SK-N-SH (cell line): ENCODE measurements around the gene PROC. TPM values are rescaled to one million over a fixed set of nuclear protein-coding genes. Genes with fewer than 3 reads are reported as not detected.

Experiments
- CTCF ChIA-PET: fragments of 300-600, 350-600 bp; formaldehyde crosslinking; extraction: SDS; loops from one replicate; lab custom pipeline; 2021; lab: Yijun Ruan, JAX
- POLR2A ChIA-PET: fragments of 350-600 bp; sonication (Branson Sonifier 250); formaldehyde crosslinking; extraction: SDS; loops from one replicate; lab custom pipeline; 2020; ENCODE audit warnings: antibody characterized with exemption, inconsistent platforms; lab: Yijun Ruan, JAX
- DNase-seq: peaks from one replicate; pipeline ENCODE4 v3.0.0; 2012
- H2AFZ ChIP-seq: fragments of 200-600 bp; sonication (generic); 2 replicates; pipeline ENCODE4 v1.8.1; 2016; ENCODE audit warnings: antibody characterized with exemption, mild to moderate bottlenecking, low read depth
- H3F3A ChIP-seq: fragments of 200-600 bp; sonication (generic); replicated peaks from 2 replicates; pipeline ENCODE3; 2016; ENCODE audit warnings: antibody characterized with exemption, mild to moderate bottlenecking; ENCODE audit not compliant: insufficient read depth
- H3K27ac ChIP-seq, 2 experiments: fragments of 200-500 bp in 1 of 2; fragments of 200-600 bp in 1 of 2; sonication (Bioruptor generic) in 1 of 2; sonication (generic), shearing (Covaris generic) in 1 of 2; 2 replicates each; pipeline versions ENCODE4 v1.5.1 to v1.6.1; 2014 to 2016; ENCODE audit warnings: low read depth in 2 of 2, inconsistent platforms in 1 of 2, low read length in 1 of 2, mild to moderate bottlenecking in 1 of 2, mixed read lengths in 1 of 2
- H3K27me3 ChIP-seq: fragments of 200-600 bp; sonication (generic), shearing (Covaris generic); 2 replicates; pipeline ENCODE4 v1.6.1; 2016; ENCODE audit warnings: mixed run types; ENCODE audit not compliant: insufficient read depth
- H3K36me3 ChIP-seq, 2 experiments: fragments of 200-500 bp in 1 of 2; fragments of 200-600 bp in 1 of 2; sonication (Bioruptor generic) in 1 of 2; sonication (generic) in 1 of 2; replicated peaks in 1 of 2; 2 replicates each; pipeline versions ENCODE3 to v1.5.1; 2014 to 2016; ENCODE audit warnings: low read length in 1 of 2, mild to moderate bottlenecking in 1 of 2; ENCODE audit not compliant: insufficient read depth in 2 of 2, control insufficient read depth in 1 of 2
- H3K4me1 ChIP-seq, 2 experiments: fragments of 200-500 bp in 1 of 2; fragments of 200-600 bp in 1 of 2; sonication (Bioruptor generic) in 1 of 2; sonication (generic), shearing (Covaris generic) in 1 of 2; 2 replicates each; pipeline versions ENCODE4 v1.5.1 to v1.6.1; 2014 to 2016; ENCODE audit warnings: low read depth in 1 of 2, low read length in 1 of 2, mixed run types in 1 of 2; ENCODE audit not compliant: insufficient read depth in 2 of 2, control insufficient read depth in 1 of 2
- H3K4me2 ChIP-seq: fragments of 200-600 bp; sonication (generic), shearing (Covaris generic); 2 replicates; pipeline ENCODE4 v1.6.1; 2017; ENCODE audit warnings: mixed run types
- H3K4me3 ChIP-seq, 2 experiments: fragments of 200-500 bp in 1 of 2; fragments of 200-600 bp in 1 of 2; sonication (Bioruptor generic) in 1 of 2; sonication (generic), shearing (Covaris generic) in 1 of 2; 2 replicates each; pipeline versions ENCODE4 v1.5.1 to v1.8.1; 2014 to 2016; ENCODE audit warnings: low read depth in 2 of 2, inconsistent platforms in 1 of 2, low read length in 1 of 2, mild to moderate bottlenecking in 1 of 2, mixed read lengths in 1 of 2, moderate library complexity in 1 of 2
- H3K79me2 ChIP-seq: fragments of 200-600 bp; sonication (generic); 2 replicates; pipeline ENCODE4 v1.8.1; 2017; ENCODE audit warnings: mild to moderate bottlenecking; ENCODE audit not compliant: insufficient read depth
- H3K9ac ChIP-seq: fragments of 200-600 bp; sonication (generic); 2 replicates; pipeline ENCODE4 v1.6.1; 2017; ENCODE audit warnings: mixed run types
- H3K9me2 ChIP-seq: fragments of 200-600 bp; sonication (generic); 2 replicates; pipeline ENCODE4 v1.6.1; 2017; ENCODE audit warnings: mixed run types
- H3K9me3 ChIP-seq: fragments of 200-600 bp; sonication (generic); 2 replicates; pipeline ENCODE4 v1.6.1; 2017; ENCODE audit warnings: mixed run types, mild to moderate bottlenecking, moderate library complexity
- H4K20me1 ChIP-seq: fragments of 200-600 bp; sonication (generic); 2 replicates; pipeline ENCODE4 v1.6.1; 2017; ENCODE audit warnings: mild to moderate bottlenecking, mixed run types; ENCODE audit not compliant: insufficient read depth
- CHD2 ChIP-seq: fragments of 150-350 bp; IDR thresholded peaks from 2 replicates; pipeline ENCODE4 v1.6.1; 2018; ENCODE audit warnings: low read length; ENCODE audit not compliant: partially characterized antibody
- ELF1 ChIP-seq: IDR thresholded peaks from 2 replicates; pipeline ENCODE4 v1.4.0; 2012
- EP300 ChIP-seq, 2 experiments: IDR thresholded peaks; 2 replicates each; pipeline versions ENCODE4 v1.4.0 to v1.6.1; 2012; ENCODE audit warnings: borderline replicate concordance in 1 of 2, low read depth in 1 of 2, low read length in 1 of 2
- EZH2phosphoT487 ChIP-seq: fragments of 200-600 bp; sonication (generic); IDR thresholded peaks from 2 replicates; pipeline ENCODE4 v1.6.1; 2017; ENCODE audit warnings: low read depth, mixed run types, mild to moderate bottlenecking, antibody characterized with exemption, moderate library complexity, borderline replicate concordance
- FOSL2 ChIP-seq: IDR thresholded peaks from 2 replicates; pipeline ENCODE4 v1.4.0; 2012; ENCODE audit warnings: low read depth, mild to moderate bottlenecking, moderate library complexity, borderline replicate concordance
- GATA2 ChIP-seq: sonication (generic); formaldehyde crosslinking; IDR thresholded peaks from 2 replicates; pipeline ENCODE4 v1.5.0; 2020; ENCODE audit warnings: mild to moderate bottlenecking, missing genetic modification reagents
- JUND ChIP-seq: IDR thresholded peaks from 2 replicates; pipeline ENCODE4 v1.4.0; 2012
- NFIC ChIP-seq: IDR thresholded peaks from 2 replicates; pipeline ENCODE4 v1.4.0; 2012; ENCODE audit warnings: borderline replicate concordance
- NRF1 ChIP-seq: IDR thresholded peaks from 2 replicates; pipeline ENCODE4 v1.6.1; 2012; ENCODE audit warnings: low read depth, mild to moderate bottlenecking, low read length
- POLR2AphosphoS5 ChIP-seq: IDR thresholded peaks from 2 replicates; pipeline ENCODE4 v1.6.1; 2012; ENCODE audit warnings: low read depth, low read length
- RXRA ChIP-seq: IDR thresholded peaks from 2 replicates; pipeline ENCODE4 v1.4.0; 2012; ENCODE audit warnings: low read depth, mild to moderate bottlenecking, borderline replicate concordance
- TCF12 ChIP-seq: IDR thresholded peaks from 2 replicates; pipeline ENCODE4 v1.4.0; 2012
- WGBS: methylation state at CpG from one replicate; pipeline ENCODE4 v1.1.6; 2017; ENCODE audit warnings: low lambda C conversion rate; 5-methylcytosine and 5-hydroxymethylcytosine counted together
- polyA plus RNA-seq, 3 experiments: library from polyadenylated mRNA; depleted of rRNA; stranded (reverse); fragments of >200 nt; gene quantifications; 2 replicates each; pipeline ENCODE4 v1.2.3, GENCODE V29; 2012
- TF ChIP-seq, protein P1 (sequence below): fragments of 150-350 bp; IDR thresholded peaks from 2 replicates; pipeline ENCODE4 v1.6.1; 2017; ENCODE audit warnings: antibody characterized with exemption, low read length, low read depth, borderline replicate concordance
- TF ChIP-seq, protein P2 (sequence below): fragments of 200-600 bp; sonication (generic); IDR thresholded peaks from 2 replicates; pipeline ENCODE4 v1.6.1; 2017; ENCODE audit warnings: antibody characterized with exemption, mild to moderate bottlenecking, moderate library complexity

PROC gene
- polyA plus RNA-seq, 1 of the 3 experiments (the other 2 are of a cell fraction) = 0.10 TPM

- no peak for DNase-seq
- POLR2A ChIA-PET = no interaction called here
Observed at GRCh38 chr2:127448526-127448925, 30.3 kb downstream of the PROC start.

DNA sequence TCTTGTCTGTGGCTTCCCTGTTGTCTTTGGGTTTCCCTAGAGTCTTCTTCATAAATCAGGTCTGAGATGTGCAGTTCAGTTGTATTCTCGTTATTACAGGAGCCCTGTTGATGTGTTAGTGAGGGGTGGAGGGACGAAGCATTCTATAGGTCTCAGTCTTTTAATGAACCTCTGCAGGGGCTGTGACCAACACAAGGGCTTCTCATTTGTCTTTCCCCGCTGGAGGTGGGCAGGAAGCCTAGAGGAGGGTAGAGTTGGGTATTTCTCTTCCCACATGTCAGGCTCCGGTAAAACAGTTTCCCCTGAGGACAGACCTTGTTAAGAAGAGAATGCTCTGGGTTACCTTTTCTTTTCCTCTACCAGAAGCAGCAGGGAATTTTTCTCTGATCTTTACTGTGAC is 31.2 kb downstream of the PROC start:
- ChIA-PET POLR2A (no interaction called here), CTCF (interaction anchor here (3.2 kb wide), 1 partner anchor 29 kb away, joined by 12 read pairs; no protein-coding TSS in a partner anchor)

More at GRCh38 chr2:127448526-127448925, 30.3 kb downstream of the PROC start:
- H3K4me2 ChIP-seq = no peak overlapping the region
- no peaks in the 10 kb centered on the region; a peak in 1 of 4 replicates for H3K4me1 ChIP-seq
- H3K4me3 ChIP-seq = no peak overlapping the region
- no peaks in the 10 kb centered on the region for H3K27me3 ChIP-seq
- TF ChIP-seq, protein P1, sequence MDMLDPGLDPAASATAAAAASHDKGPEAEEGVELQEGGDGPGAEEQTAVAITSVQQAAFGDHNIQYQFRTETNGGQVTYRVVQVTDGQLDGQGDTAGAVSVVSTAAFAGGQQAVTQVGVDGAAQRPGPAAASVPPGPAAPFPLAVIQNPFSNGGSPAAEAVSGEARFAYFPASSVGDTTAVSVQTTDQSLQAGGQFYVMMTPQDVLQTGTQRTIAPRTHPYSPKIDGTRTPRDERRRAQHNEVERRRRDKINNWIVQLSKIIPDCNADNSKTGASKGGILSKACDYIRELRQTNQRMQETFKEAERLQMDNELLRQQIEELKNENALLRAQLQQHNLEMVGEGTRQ = no peak
- TF ChIP-seq CHD2 = no peak
- TF ChIP-seq TCF12 = no peak
- no peak for TF ChIP-seq GATA2 (CRISPR knock-in tag)
- no peak for TF ChIP-seq POLR2AphosphoS5
- TF ChIP-seq RXRA = no peak
- TF ChIP-seq NRF1 = no peak
- TF ChIP-seq EZH2phosphoT487 = no peak
- TF ChIP-seq, protein P2, sequence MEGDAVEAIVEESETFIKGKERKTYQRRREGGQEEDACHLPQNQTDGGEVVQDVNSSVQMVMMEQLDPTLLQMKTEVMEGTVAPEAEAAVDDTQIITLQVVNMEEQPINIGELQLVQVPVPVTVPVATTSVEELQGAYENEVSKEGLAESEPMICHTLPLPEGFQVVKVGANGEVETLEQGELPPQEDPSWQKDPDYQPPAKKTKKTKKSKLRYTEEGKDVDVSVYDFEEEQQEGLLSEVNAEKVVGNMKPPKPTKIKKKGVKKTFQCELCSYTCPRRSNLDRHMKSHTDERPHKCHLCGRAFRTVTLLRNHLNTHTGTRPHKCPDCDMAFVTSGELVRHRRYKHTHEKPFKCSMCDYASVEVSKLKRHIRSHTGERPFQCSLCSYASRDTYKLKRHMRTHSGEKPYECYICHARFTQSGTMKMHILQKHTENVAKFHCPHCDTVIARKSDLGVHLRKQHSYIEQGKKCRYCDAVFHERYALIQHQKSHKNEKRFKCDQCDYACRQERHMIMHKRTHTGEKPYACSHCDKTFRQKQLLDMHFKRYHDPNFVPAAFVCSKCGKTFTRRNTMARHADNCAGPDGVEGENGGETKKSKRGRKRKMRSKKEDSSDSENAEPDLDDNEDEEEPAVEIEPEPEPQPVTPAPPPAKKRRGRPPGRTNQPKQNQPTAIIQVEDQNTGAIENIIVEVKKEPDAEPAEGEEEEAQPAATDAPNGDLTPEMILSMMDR = no peak
- TF ChIP-seq JUND = no peak
- no peak for TF ChIP-seq EP300 (IDR thresholded peaks at IDR 0.05; ENCODE audit: borderline replicate concordance in 1 of 2, low read depth in 1 of 2, low read length in 1 of 2)
- no peak for TF ChIP-seq ELF1
- TF ChIP-seq NFIC = no peak
- TF ChIP-seq, all 33 proteins: peak for 0
- Histone ChIP-seq H3K36me3 (no peaks in the 10 kb centered on the region), H3K9me3 (no peaks in the 10 kb centered on the region), H3K79me2 (no peaks in the 10 kb centered on the region), H3K9ac (no peak overlapping the region), H4K20me1 (no peaks in the 10 kb centered on the region), H3F3A (no peaks in the 10 kb centered on the region), H2AFZ (no peak overlapping the region), H3K27ac (no peak overlapping the region), H3K9me2 (no peaks in the 10 kb centered on the region)
- WGBS = 85% methylated on average over 2 of the region's 2 CpGs
- CTCF ChIA-PET = no interaction called here

More for the DNA sequence above, 31.2 kb downstream of the PROC start:
- Histone ChIP-seq H3K79me2 (no peaks in the 10 kb centered on the region), H3K9me2 (no peaks in the 10 kb centered on the region), H3K36me3 (no peaks in the 10 kb centered on the region), H3K4me2 (no peak overlapping the region), H3K4me1 (no peaks in the 10 kb centered on the region; a peak in 1 of 4 replicates), H2AFZ (no peak overlapping the region), H3K9ac (no peak overlapping the region), H3K4me3 (no peak overlapping the region), H3K27me3 (no peaks in the 10 kb centered on the region), H4K20me1 (no peaks in the 10 kb centered on the region), H3K27ac (no peak overlapping the region), H3K9me3 (no peaks in the 10 kb centered on the region), H3F3A (no peaks in the 10 kb centered on the region)
- DNase-seq = no peak
- no peak for TF ChIP-seq FOSL2
- WGBS = 92% methylated on average over 4 of the region's 4 CpGs
